Osteoblast (primary cell): Measurements from ENCODE around the gene SLC27A1. TPM values are rescaled to one million over a fixed set of nuclear protein-coding genes. Genes with fewer than 3 reads are reported as not detected.
"Not testable (repeated sequence)": the region's sequence is repeated elsewhere in the genome, so short reads cannot be mapped to it uniquely, and the experiment has no call there.

Experiments
- DNase-seq: peaks from one replicate; pipeline ENCODE4 v3.0.0; 2011; ENCODE audit warnings: low spot score, mixed read lengths; ENCODE audit not compliant: insufficient read length; ENCODE audit errors: missing footprints
- H2AFZ ChIP-seq: 2 replicates; pipeline ENCODE4 v1.6.0; 2011; ENCODE audit warnings: mild to moderate bottlenecking, low read length
- H3K27ac ChIP-seq: 2 replicates; pipeline ENCODE4 v1.5.1; 2011; ENCODE audit warnings: mild to moderate bottlenecking, low read depth, low read length, moderate library complexity
- H3K27me3 ChIP-seq: 2 replicates; pipeline ENCODE4 v1.6.0; 2012; ENCODE audit warnings: mild to moderate bottlenecking, control low read depth, inconsistent platforms, low read length, moderate library complexity; ENCODE audit not compliant: insufficient read depth
- H3K36me3 ChIP-seq: 2 replicates; pipeline ENCODE4 v1.5.1; 2011; ENCODE audit warnings: mild to moderate bottlenecking, low read length, control low read depth, moderate library complexity; ENCODE audit not compliant: insufficient read depth
- H3K4me1 ChIP-seq: 2 replicates; pipeline ENCODE4 v1.5.1; 2011; ENCODE audit warnings: mild to moderate bottlenecking, low read length, control low read depth, moderate library complexity; ENCODE audit not compliant: insufficient read depth
- H3K4me2 ChIP-seq: 2 replicates; pipeline ENCODE4 v1.6.0; 2011; ENCODE audit warnings: mild to moderate bottlenecking, low read length; ENCODE audit not compliant: insufficient read depth
- H3K4me3 ChIP-seq: fragments of 200-600 bp; sonication (generic); 3 replicates; pipeline ENCODE4 v1.5.1; 2012; ENCODE audit warnings: mild to moderate bottlenecking, low read length, inconsistent platforms; ENCODE audit not compliant: insufficient read depth
- H3K79me2 ChIP-seq: 2 replicates; pipeline ENCODE4 v1.6.0; 2012; ENCODE audit warnings: mild to moderate bottlenecking, low read length, control low read depth, inconsistent platforms; ENCODE audit not compliant: insufficient read depth
- H3K9me3 ChIP-seq: 2 replicates; pipeline ENCODE4 v1.5.1; 2011; ENCODE audit warnings: low read depth, low read length, control low read depth
- H4K20me1 ChIP-seq: 2 replicates; pipeline ENCODE4 v1.6.0; 2012; ENCODE audit warnings: mild to moderate bottlenecking, low read length, control low read depth; ENCODE audit not compliant: insufficient read depth
- total RNA-seq: library from RNA; depleted of rRNA; stranded (reverse); fragments of >200 nt; gene quantifications from 2 replicates; pipeline ENCODE4 v1.2.3, GENCODE V29; 2012
- TF ChIP-seq, protein P1 (sequence below): IDR thresholded peaks from 2 replicates; pipeline ENCODE4 v1.5.1; 2011; ENCODE audit warnings: mild to moderate bottlenecking, low read depth, low read length, moderate library complexity; ENCODE audit errors: extremely low read depth

Gene SLC27A1
- total RNA-seq, 1 donor, result 64.4 TPM

DNA sequence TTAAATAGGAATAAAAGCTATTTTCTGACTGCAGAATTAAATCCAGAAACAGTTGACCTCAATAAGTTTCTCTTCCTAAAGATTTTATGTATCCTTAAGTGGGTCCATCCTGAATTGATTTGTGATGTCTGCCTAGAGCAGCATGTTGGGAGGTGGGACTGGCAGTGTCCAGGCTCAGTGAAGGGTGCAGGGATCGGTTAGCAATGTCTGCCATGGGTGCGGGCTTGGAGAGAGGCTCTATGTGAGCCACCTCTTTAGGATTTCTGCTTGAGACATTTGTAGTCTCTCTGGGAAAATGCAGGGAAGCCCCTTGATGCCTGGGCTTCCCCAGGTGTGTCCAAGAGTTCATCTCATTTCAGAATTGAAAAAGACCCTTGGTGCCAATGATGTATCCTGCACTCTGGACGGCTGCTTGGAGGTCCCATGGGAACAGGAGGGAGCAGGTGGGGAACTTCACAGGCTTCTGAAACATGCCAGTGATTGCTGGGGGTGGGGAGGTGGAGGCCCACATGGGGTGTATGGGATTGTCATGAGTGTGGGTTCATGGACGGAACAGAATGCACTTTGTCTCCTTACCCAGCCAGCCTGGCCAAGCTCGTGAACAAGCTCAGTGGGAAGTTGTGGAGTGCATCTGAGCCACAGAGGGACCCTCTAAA lies 78.9 kb downstream of the SLC27A1 start:
- Histone ChIP-seq H3K4me1 (peaks cover 12% of the 10 kb centered on the region), H4K20me1 (no peaks in the 10 kb centered on the region), H3K4me2 (no peak overlapping the region), H3K9me3 (no peaks in the 10 kb centered on the region), H3K27me3 (no peaks in the 10 kb centered on the region), H3K27ac (no peak overlapping the region), H3K36me3 (no peaks in the 10 kb centered on the region), H3K79me2 (no peaks in the 10 kb centered on the region), H2AFZ (no peak overlapping the region), H3K4me3 (no peak overlapping the region)
- no peak for DNase-seq
- TF ChIP-seq, protein P1, sequence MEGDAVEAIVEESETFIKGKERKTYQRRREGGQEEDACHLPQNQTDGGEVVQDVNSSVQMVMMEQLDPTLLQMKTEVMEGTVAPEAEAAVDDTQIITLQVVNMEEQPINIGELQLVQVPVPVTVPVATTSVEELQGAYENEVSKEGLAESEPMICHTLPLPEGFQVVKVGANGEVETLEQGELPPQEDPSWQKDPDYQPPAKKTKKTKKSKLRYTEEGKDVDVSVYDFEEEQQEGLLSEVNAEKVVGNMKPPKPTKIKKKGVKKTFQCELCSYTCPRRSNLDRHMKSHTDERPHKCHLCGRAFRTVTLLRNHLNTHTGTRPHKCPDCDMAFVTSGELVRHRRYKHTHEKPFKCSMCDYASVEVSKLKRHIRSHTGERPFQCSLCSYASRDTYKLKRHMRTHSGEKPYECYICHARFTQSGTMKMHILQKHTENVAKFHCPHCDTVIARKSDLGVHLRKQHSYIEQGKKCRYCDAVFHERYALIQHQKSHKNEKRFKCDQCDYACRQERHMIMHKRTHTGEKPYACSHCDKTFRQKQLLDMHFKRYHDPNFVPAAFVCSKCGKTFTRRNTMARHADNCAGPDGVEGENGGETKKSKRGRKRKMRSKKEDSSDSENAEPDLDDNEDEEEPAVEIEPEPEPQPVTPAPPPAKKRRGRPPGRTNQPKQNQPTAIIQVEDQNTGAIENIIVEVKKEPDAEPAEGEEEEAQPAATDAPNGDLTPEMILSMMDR, result no peak

DNA sequence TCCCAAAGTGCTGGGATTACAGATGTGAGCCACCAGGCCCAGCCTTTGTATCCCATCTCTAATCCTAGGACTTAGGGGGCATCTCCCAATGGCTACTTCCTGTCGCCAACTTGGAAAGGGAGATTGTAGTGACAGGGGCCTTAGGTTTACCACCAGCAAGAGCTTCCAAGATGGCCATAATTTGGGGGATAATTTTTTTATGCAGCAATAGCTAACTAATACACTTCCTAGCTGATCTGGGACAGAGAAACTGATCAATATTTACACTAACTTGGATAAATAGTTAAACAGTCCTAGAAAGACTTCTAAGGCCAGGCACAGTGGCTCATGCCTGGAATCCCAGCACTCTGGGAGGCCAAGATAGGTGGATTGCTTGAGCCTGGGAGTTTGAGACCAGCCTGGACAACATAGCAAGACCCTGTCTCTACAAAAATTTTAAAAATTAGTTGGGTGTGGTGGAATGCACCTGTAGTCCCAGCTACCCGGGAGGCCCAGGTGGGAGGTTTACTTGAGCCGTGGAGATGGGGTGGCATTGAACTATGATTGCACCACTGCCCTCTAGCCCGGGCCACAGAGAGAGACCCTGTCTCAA lies 79.8 kb downstream of the SLC27A1 start:
- Histone ChIP-seq H2AFZ (no peak overlapping the region), H3K4me3 (no peak overlapping the region), H3K27me3 (no peaks in the 10 kb centered on the region), H3K79me2 (no peaks in the 10 kb centered on the region), H3K4me1 (peaks cover 17% of the 10 kb centered on the region), H3K9me3 (no peaks in the 10 kb centered on the region), H3K4me2 (no peak overlapping the region), H3K27ac (no peak overlapping the region), H4K20me1 (no peaks in the 10 kb centered on the region), H3K36me3 (no peaks in the 10 kb centered on the region)
- TF ChIP-seq, protein P1, result no peak
- DNase-seq, result no peak

DNA sequence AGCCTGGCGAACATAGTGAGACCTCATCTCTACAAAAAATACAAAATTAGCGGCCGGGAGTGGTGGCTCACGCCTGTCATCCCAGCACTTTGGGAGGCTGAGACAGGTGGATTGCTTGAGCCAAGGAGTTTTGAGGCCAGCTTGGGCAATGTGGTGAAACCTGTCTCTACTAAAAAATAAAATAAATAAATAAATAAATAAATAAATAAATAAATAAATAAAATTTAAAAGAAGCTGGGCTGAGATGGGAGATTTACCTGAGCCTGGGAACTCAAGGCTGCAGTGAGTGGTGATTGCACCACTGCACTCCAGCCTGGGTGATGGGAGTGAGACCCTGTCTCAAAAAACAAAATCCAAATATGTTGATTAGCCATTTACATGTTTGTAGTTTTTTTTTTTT lies 82.4 kb downstream of the SLC27A1 start:
- H4K20me1 ChIP-seq, H3K27ac ChIP-seq, H3K27me3 ChIP-seq, H3K36me3 ChIP-seq, H3K4me3 ChIP-seq, H3K9me3 ChIP-seq, H2AFZ ChIP-seq, DNase-seq: not testable (repeated sequence)
- peaks cover 21% of the 10 kb centered on the region for H3K79me2 ChIP-seq
- peak overlapping the region; percentile 86 for H3K4me2 ChIP-seq
- H3K4me1 ChIP-seq, result peaks cover 26% of the 10 kb centered on the region

DNA sequence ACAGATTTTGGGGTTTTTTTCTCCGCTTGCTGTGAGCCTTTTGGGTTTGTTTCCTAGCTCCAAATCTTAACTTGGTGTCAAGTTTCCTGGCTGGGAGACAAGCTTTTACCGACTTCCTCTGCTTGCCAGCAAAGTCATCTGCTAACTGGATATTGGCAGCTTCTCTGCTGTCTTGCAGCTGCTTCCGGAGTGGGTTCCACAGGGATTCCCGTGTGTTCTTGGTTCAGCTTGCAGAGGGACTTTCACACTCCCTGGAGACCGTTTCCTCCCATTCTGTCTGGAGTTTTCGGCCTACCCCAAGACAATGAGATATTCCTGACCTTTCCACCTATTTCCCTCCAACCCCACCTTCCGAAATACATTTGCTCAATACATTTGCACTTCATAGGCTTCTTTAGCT lies 82.9 kb downstream of the SLC27A1 start:
- Histone ChIP-seq H3K27me3 (no peaks in the 10 kb centered on the region), H3K36me3 (peaks cover 9% of the 10 kb centered on the region), H4K20me1 (no peaks in the 10 kb centered on the region), H3K27ac (peak overlapping the region; percentile 75), H3K4me2 (peak overlapping the region; percentile 86), H2AFZ (peak overlapping the region; percentile 60), H3K4me3 (peak overlapping the region; percentile 52), H3K4me1 (peaks cover 26% of the 10 kb centered on the region), H3K9me3 (no peaks in the 10 kb centered on the region), H3K79me2 (peaks cover 21% of the 10 kb centered on the region)
- TF ChIP-seq, protein P1, result no peak
- DNase-seq, result peak; percentile 89
